Measurements from ENCODE around the gene AGRN. TPM values are rescaled to one million over a fixed set of nuclear protein-coding genes. Genes with fewer than 3 reads are reported as not detected.

AGRN gene
- total RNA-seq, 4 donors from 2014 or later = 33.0 to 103 (median 41.4) TPM

GRCh38 chr1:1047407-1047806 lies 27.5 kb downstream of the AGRN start:
- Histone ChIP-seq H3K27ac (no peak overlapping the region), H3K27me3 (no peaks in the 10 kb centered on the region), H3K36me3 (peaks cover 0 to 46% (median 0%) of the 10 kb centered on the region in 3 donors), H3K4me3 (no peak overlapping the region), H3K4me1 (no peaks in the 10 kb centered on the region), H3K9me3 (no peaks in the 10 kb centered on the region)
- TF ChIP-seq POLR2A (IDR thresholded peaks at IDR 0.05) = no peak
- no peak for DNase-seq

GRCh38 chr1:1047963-1048362 lies 28.0 kb downstream of the AGRN start:
- Histone ChIP-seq H3K9me3 (no peaks in the 10 kb centered on the region), H3K27me3 (no peaks in the 10 kb centered on the region), H3K36me3 (peaks cover 0 to 46% (median 0%) of the 10 kb centered on the region in 3 donors), H3K4me3 (no peak overlapping the region), H3K4me1 (no peaks in the 10 kb centered on the region), H3K27ac (no peak overlapping the region)
- TF ChIP-seq CTCF (IDR thresholded peaks at IDR 0.05) = no peak
- no peak for TF ChIP-seq POLR2A (IDR thresholded peaks at IDR 0.05)
- no peak for DNase-seq

- Histone ChIP-seq H3K9me3 (no peaks in the 10 kb centered on the region), H3K4me1 (no peaks in the 10 kb centered on the region), H3K4me3 (no peak overlapping the region), H3K27ac (no peak overlapping the region), H3K27me3 (no peaks in the 10 kb centered on the region), H3K36me3 (peaks cover 0 to 50% (median 0%) of the 10 kb centered on the region in 3 donors)
- TF ChIP-seq CTCF (IDR thresholded peaks at IDR 0.05) = no peak
- no peak for TF ChIP-seq POLR2A (IDR thresholded peaks at IDR 0.05)
- no peak for DNase-seq
Measured at GRCh38 chr1:1048765-1049164, 28.8 kb downstream of the AGRN start.

- Histone ChIP-seq H3K36me3 (peaks cover 0 to 58% (median 0%) of the 10 kb centered on the region in 3 donors), H3K27ac (no peak overlapping the region), H3K27me3 (no peaks in the 10 kb centered on the region), H3K4me3 (no peak overlapping the region), H3K4me1 (no peaks in the 10 kb centered on the region), H3K9me3 (no peaks in the 10 kb centered on the region)
- no peak for DNase-seq
- TF ChIP-seq CTCF (IDR thresholded peaks at IDR 0.05) (no peak), POLR2A (IDR thresholded peaks at IDR 0.05) (no peak)
Measured at GRCh38 chr1:1049318-1050165, 29.6 kb downstream of the AGRN start.

GRCh38 chr1:1050577-1051052 lies 30.7 kb downstream of the AGRN start:
- TF ChIP-seq POLR2A (IDR thresholded peaks at IDR 0.05) = no peak
- no peak for TF ChIP-seq CTCF (IDR thresholded peaks at IDR 0.05)
- Histone ChIP-seq H3K4me3 (no peak overlapping the region), H3K36me3 (peaks cover 0 to 58% (median 0%) of the 10 kb centered on the region in 3 donors), H3K4me1 (no peaks in the 10 kb centered on the region), H3K27me3 (no peaks in the 10 kb centered on the region), H3K9me3 (no peaks in the 10 kb centered on the region), H3K27ac (no peak overlapping the region)
- DNase-seq = no peak

GRCh38 chr1:1051127-1051810 lies 31.3 kb downstream of the AGRN start:
- Histone ChIP-seq H3K4me3 (no peak overlapping the region), H3K9me3 (no peaks in the 10 kb centered on the region), H3K27ac (no peak overlapping the region), H3K4me1 (no peaks in the 10 kb centered on the region), H3K27me3 (no peaks in the 10 kb centered on the region), H3K36me3 (peaks cover 0 to 56% (median 0%) of the 10 kb centered on the region in 3 donors)
- DNase-seq = no peak
- TF ChIP-seq CTCF (IDR thresholded peaks at IDR 0.05) (no peak), POLR2A (IDR thresholded peaks at IDR 0.05) (no peak)

Measured in Peyer's patch (tissue), 4 donors.